ENCODE measurements around the gene C17orf58. TPM values are rescaled to one million over a fixed set of nuclear protein-coding genes. Genes with fewer than 3 reads are reported as not detected.

Gene C17orf58
- total RNA-seq, 4 donors from 2014 or later: 5.1 to 10.4 (median 7.9) TPM

DNA sequence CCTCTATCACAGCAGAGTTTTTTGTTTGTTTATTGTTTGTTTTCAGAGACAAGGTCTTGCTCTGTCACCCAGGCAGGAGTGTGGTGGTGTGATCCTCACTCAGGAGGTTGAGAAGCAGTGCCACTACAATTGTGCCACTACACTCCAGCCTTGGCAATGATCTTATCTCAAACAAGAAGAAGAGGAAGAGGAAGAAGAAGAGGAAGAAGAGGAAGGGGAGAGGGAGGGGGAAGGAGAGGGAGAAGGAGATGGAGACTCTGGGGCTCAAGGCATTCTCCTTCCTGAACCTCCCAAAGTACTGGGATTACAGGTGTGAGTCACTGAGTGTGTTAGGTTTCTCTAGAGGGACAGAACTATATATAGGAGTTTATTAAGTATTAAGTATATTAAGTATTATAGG, 17.1 kb upstream of the C17orf58 start:
- TF ChIP-seq, protein P1, sequence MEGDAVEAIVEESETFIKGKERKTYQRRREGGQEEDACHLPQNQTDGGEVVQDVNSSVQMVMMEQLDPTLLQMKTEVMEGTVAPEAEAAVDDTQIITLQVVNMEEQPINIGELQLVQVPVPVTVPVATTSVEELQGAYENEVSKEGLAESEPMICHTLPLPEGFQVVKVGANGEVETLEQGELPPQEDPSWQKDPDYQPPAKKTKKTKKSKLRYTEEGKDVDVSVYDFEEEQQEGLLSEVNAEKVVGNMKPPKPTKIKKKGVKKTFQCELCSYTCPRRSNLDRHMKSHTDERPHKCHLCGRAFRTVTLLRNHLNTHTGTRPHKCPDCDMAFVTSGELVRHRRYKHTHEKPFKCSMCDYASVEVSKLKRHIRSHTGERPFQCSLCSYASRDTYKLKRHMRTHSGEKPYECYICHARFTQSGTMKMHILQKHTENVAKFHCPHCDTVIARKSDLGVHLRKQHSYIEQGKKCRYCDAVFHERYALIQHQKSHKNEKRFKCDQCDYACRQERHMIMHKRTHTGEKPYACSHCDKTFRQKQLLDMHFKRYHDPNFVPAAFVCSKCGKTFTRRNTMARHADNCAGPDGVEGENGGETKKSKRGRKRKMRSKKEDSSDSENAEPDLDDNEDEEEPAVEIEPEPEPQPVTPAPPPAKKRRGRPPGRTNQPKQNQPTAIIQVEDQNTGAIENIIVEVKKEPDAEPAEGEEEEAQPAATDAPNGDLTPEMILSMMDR (IDR thresholded peaks at IDR 0.05; ENCODE audit: low read depth): no peak

DNA sequence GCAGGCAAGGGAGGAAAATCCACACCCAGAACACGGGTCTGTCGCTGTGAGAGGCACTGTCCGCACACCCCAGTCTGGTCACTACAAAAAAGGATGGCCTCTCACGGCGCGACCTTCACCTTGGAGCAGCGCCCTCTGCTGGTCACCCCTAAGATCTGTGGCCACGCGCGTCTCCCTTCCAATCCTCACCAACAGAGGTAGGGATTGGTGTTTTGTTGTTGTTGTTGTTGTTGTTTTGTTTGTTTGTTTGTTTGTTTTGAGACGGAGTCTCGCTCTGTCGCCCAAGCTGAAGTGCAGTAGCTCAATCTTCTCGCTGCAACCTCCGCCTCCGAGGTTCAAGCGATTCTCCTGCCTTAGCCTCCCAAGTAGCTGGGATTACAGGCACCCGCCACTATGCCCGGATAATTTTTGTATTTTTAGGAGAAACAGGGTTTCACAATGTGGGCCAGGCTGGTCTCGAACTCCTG, 15.0 kb upstream of the C17orf58 start:
- TF ChIP-seq, protein P1 (IDR thresholded peaks at IDR 0.05; ENCODE audit: low read depth): no peak

DNA sequence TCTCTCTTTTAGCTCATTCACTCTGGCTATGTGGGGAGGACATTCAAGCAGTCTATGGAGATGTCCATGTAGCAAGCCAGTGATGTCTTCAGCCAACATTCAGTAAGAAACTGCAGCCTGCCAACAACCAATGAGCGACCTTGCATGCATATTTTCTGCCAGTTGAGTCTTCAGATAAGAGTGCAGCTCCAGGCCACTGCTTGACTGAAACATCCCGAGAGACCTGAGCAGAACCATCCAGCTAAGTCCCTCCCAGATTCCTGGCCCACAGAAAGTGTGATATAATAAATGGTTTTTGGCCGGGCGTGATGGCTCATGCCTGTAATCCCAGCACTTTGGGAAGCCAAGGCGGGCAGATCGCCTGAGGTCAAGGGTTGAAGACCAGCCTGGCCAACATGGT, 10.5 kb upstream of the C17orf58 start:
- TF ChIP-seq, protein P1 (IDR thresholded peaks at IDR 0.05; ENCODE audit: low read depth): no peak

DNA sequence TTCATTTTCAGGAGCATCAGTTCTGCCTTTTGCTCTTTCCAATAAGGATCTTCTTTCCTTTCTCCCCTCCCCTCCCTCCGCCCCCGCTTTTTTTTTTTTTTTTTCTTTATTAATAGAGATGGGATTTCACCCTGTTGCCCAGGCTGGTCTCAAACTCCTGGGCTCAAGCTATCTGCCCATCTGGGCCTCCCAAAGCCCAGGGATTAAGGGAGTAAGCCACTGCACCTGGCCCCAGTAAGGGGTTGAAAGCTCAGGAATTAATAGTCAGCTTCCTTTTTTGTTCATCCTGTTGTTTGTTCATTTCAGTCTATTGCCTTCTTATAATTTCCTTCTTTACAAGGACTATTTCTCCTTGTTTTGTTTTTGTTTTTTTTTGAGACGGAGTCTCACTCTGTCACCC, 7.9 kb upstream of the C17orf58 start:
- TF ChIP-seq, protein P1 (IDR thresholded peaks at IDR 0.05; ENCODE audit: low read depth): no peak

DNA sequence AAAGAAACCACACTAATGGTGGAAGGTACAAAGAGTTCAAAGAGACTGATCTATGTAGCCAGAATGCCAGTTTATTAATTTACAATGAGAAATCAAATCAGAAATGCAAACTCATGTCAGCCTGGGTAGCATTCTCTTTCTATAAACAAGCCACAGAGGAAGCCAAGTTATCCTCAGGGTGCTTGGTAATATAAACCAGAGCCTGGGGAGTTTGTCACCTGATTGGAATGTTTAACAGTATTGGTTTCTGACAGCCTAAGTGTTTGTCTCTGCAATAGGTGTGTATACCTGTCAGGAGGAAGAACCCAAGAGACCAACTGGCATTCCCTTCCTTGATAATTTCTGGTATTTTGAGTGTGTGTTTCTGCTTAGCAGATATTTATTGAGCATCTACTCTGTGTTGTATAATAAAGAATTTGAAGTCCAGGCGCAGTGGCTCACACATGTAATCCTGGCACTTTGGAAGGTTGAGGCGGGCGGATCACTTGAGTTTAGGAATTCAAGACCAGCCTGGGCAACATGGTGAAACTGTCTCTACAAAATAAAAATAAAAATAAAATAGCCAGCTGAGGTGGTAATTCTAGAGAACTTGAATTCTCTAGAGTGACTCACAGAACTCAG, 3.1 kb upstream of the C17orf58 start:
- TF ChIP-seq, protein P1 (IDR thresholded peaks at IDR 0.05; ENCODE audit: low read depth): no peak

DNA sequence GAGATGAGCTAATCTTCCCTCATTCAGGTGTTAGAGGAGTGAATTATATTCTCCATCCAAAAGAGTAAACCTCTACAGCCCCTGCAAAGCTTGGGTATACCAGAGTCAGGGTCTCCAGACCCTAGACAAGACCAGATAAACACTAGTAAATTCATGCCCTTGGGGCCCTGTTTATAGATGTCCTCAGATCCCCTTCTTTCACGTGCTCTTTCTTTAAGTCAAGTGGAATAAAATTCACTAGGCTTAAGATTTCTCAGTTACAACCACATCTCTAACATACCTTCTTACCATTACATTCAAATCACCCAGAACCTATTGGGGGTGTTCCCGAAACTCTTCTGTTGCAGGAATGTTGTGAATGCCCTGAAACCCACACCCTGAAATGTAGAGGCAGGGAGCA, 2.2 kb upstream of the C17orf58 start:
- TF ChIP-seq, protein P1 (IDR thresholded peaks at IDR 0.05; ENCODE audit: low read depth): no peak

DNA sequence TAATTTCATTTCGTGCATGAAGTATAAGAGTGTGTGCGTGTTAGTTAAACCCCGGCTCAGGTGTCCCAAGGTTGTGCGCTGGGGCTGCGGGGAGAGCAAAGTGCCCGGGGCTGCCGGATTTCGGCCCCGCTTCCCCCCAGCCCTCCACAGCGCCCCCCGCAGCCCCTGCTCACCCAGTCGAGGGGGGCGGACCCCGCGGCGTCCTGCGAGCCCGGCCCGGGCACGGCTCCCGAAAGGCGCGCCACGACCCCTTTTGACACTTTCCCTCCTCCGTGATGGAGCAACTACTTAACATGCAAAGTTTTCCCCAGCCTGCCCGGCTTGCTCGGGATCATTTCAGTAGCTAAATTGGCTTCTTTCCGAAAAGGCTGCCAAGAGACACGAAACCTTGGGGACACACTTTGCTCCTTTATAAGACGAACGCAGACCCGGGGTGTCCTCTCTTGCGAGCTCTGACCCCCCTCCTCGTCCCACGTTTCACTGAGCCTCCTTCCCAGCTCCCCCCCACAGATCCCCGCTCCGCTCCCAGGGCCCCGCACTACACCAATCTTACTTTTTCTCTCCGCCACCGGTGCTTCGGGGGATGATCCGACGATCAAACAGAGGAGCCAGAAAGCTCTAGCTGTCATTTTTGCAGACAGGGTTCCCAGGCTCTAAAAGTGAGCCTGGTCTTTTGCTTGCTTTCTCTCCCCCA, 552 bp downstream of the C17orf58 start:
- TF ChIP-seq, protein P1 (IDR thresholded peaks at IDR 0.05; ENCODE audit: low read depth): no peak

All from subcutaneous adipose tissue (tissue), 4 donors.